MCF 10A (cell line): Measurements from ENCODE around the gene MEIS3. TPM values are rescaled to one million over a fixed set of nuclear protein-coding genes. Genes with fewer than 3 reads are reported as not detected.

ENCODE experiments used
- BruUV-seq: library from RNA; stranded (reverse); fragments of 400-500 nt; replicated peaks from 2 replicates; lab custom pipeline; 2021; lab: Mats Ljungman, UMichigan
- CTCF ChIA-PET: fragments of 300-600 bp; sonication (Branson Sonifier 250); formaldehyde crosslinking; extraction: SDS; loops from one replicate; lab custom pipeline; 2021; ENCODE audit warnings: antibody characterized with exemption, inconsistent platforms; lab: Yijun Ruan, JAX
- POLR2A ChIA-PET: fragments of 300-600, 350-650 bp; sonication (Branson Sonifier 250); formaldehyde crosslinking; extraction: SDS; loops from one replicate; lab custom pipeline; 2020; ENCODE audit warnings: antibody characterized with exemption, inconsistent platforms; lab: Yijun Ruan, JAX
- DNase-seq: peaks from one replicate; pipeline ENCODE4 v3.0.0-alpha.2; 2018; ENCODE audit not compliant: unreplicated experiment
- H3K27ac Mint-ChIP-seq: one replicate; pipeline ENCODE4 v1.8.0; 2022; ENCODE audit warnings: mild to moderate bottlenecking, low read depth, mixed read lengths; ENCODE audit not compliant: unreplicated experiment
- H3K27me3 Mint-ChIP-seq: one replicate; pipeline ENCODE4 v1.8.0; 2022; ENCODE audit warnings: mixed read lengths; ENCODE audit not compliant: insufficient read depth, unreplicated experiment
- H3K36me3 Mint-ChIP-seq: one replicate; pipeline ENCODE4 v1.8.0; 2022; ENCODE audit warnings: mild to moderate bottlenecking, moderate library complexity, mixed read lengths; ENCODE audit not compliant: insufficient read depth, unreplicated experiment
- H3K4me1 Mint-ChIP-seq: one replicate; pipeline ENCODE4 v1.8.0; 2022; ENCODE audit warnings: mixed read lengths; ENCODE audit not compliant: insufficient read depth, unreplicated experiment
- H3K4me3 Mint-ChIP-seq: one replicate; pipeline ENCODE4 v1.8.0; 2022; ENCODE audit warnings: mild to moderate bottlenecking, moderate library complexity, mixed read lengths; ENCODE audit not compliant: unreplicated experiment
- H3K9me3 Mint-ChIP-seq: one replicate; pipeline ENCODE4 v1.8.0; 2022; ENCODE audit warnings: mixed read lengths; ENCODE audit not compliant: unreplicated experiment
- intact Hi-C: fragments of 100-400 bp; cut with micrococcal nuclease; formaldehyde crosslinking; loops from 2 replicates; pipeline ENCODE4 v1.14.1; 2022
- total RNA-seq: library from RNA; stranded (reverse); gene quantifications from 2 replicates; pipeline ENCODE4 v1.2.3, GENCODE V29; 2022
- TF ChIP-seq, protein P1 (sequence below): fragments of 200-600 bp; IDR thresholded peaks from one replicate; pipeline ENCODE4 v1.8.0; 2022; ENCODE audit warnings: antibody characterized with exemption, mild to moderate bottlenecking; ENCODE audit not compliant: unreplicated experiment

MEIS3 gene
- total RNA-seq, 1 experiment from 2014 or later = 6.6 TPM

DNA sequence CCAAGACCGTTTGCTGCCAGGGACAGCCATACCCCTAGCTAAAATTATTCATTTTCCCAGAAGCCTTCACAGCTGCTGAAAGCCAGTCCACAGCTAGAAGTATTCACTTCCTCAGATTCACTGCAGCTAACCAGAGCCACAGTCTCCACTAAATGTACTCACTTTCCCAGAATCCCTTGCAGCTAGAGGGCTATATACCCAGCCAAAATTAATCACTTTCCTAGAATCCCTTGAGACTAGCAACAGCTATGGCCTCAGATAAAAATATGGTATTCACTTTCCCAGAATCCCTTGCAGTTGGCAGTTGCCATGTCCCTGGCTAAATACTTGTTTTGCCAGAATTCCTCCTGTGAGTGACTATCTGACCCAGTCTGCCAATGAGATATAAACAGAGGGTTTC, 13.8 kb upstream of the MEIS3 start:
- Mint-ChIP-seq H3K4me3 (no peak overlapping the region), H3K9me3 (no peaks in the 10 kb centered on the region), H3K36me3 (no peaks in the 10 kb centered on the region), H3K27me3 (peaks cover 15% of the 10 kb centered on the region), H3K27ac (no peak overlapping the region), H3K4me1 (no peaks in the 10 kb centered on the region)
- intact Hi-C loops = no loop called here
- CTCF ChIA-PET = interaction anchor here (0.6 to 8.5 kb wide), 11 partner anchors 8 to 791 kb away, joined by 3 to 127 read pairs (median 4); partner anchors contain the start of genes EHD2 and KPTN
- DNase-seq = no peak
- BruUV-seq = no TSS peak
- POLR2A ChIA-PET = interaction anchor here (1.2 to 1.4 kb wide), 2 partner anchors 34 to 77 kb away, joined by 3 read pairs; no protein-coding TSS in a partner anchor
- TF ChIP-seq, protein P1, sequence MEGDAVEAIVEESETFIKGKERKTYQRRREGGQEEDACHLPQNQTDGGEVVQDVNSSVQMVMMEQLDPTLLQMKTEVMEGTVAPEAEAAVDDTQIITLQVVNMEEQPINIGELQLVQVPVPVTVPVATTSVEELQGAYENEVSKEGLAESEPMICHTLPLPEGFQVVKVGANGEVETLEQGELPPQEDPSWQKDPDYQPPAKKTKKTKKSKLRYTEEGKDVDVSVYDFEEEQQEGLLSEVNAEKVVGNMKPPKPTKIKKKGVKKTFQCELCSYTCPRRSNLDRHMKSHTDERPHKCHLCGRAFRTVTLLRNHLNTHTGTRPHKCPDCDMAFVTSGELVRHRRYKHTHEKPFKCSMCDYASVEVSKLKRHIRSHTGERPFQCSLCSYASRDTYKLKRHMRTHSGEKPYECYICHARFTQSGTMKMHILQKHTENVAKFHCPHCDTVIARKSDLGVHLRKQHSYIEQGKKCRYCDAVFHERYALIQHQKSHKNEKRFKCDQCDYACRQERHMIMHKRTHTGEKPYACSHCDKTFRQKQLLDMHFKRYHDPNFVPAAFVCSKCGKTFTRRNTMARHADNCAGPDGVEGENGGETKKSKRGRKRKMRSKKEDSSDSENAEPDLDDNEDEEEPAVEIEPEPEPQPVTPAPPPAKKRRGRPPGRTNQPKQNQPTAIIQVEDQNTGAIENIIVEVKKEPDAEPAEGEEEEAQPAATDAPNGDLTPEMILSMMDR = no peak

- no peaks in the 10 kb centered on the region for H3K4me1 Mint-ChIP-seq
- no peak for DNase-seq
- no TSS peak for BruUV-seq
- TF ChIP-seq, protein P1 = no peak
- H3K9me3 Mint-ChIP-seq = no peaks in the 10 kb centered on the region
- H3K27ac Mint-ChIP-seq = no peak overlapping the region
- intact Hi-C loops = no loop called here
- no peak overlapping the region for H3K4me3 Mint-ChIP-seq
- H3K36me3 Mint-ChIP-seq = no peaks in the 10 kb centered on the region
- ChIA-PET POLR2A (interaction anchor here (1.2 to 1.4 kb wide), 2 partner anchors 34 to 77 kb away, joined by 3 read pairs; no protein-coding TSS in a partner anchor), CTCF (interaction anchor here (0.6 to 8.5 kb wide), 8 partner anchors 8 to 791 kb away, joined by 3 to 127 read pairs (median 6); partner anchors contain the start of genes EHD2 and KPTN)
- peaks cover 15% of the 10 kb centered on the region for H3K27me3 Mint-ChIP-seq
Observed at GRCh38 chr19:47432499-47432898, 13.2 kb upstream of the MEIS3 start.

- CTCF ChIA-PET = interaction anchor here (0.7 to 8.5 kb wide), 7 partner anchors 9 to 281 kb away, joined by 3 to 127 read pairs (median 6); partner anchors contain the start of gene EHD2
Observed at GRCh38 chr19:47432091-47432490, 12.8 kb upstream of the MEIS3 start.

GRCh38 chr19:47430041-47430802, 10.9 kb upstream of the MEIS3 start:
- Mint-ChIP-seq H3K9me3 (no peaks in the 10 kb centered on the region), H3K36me3 (no peaks in the 10 kb centered on the region), H3K27me3 (no peaks in the 10 kb centered on the region), H3K4me3 (no peak overlapping the region), H3K27ac (no peak overlapping the region), H3K4me1 (no peaks in the 10 kb centered on the region)
- ChIA-PET CTCF (interaction anchor here (0.6 to 1.2 kb wide), 3 partner anchors 69 to 148 kb away, joined by 3 to 7 read pairs (median 6); no protein-coding TSS in a partner anchor), POLR2A (no interaction called here)
- intact Hi-C loops = no loop called here
- DNase-seq = no peak
- TF ChIP-seq, protein P1 = no peak
- BruUV-seq = no TSS peak

More at GRCh38 chr19:47432091-47432490, 12.8 kb upstream of the MEIS3 start:
- no peak for DNase-seq
- TF ChIP-seq, protein P1 = no peak
- Mint-ChIP-seq H3K36me3 (no peaks in the 10 kb centered on the region), H3K4me3 (no peak overlapping the region), H3K4me1 (no peaks in the 10 kb centered on the region), H3K9me3 (no peaks in the 10 kb centered on the region), H3K27ac (no peak overlapping the region), H3K27me3 (peaks cover 11% of the 10 kb centered on the region)
- BruUV-seq = no TSS peak
- intact Hi-C loops = no loop called here
- POLR2A ChIA-PET = no interaction called here
